Bronchial epithelial cell (primary cell): ENCODE results near the gene COMP. TPM values are rescaled to one million over a fixed set of nuclear protein-coding genes. Genes with fewer than 3 reads are reported as not detected.

Source experiments
- DNase-seq: peaks from one replicate; pipeline ENCODE4 v3.0.0-alpha.2; 2010; ENCODE audit warnings: low read depth
- FAIRE-seq: peaks from 2 replicates; lab custom pipeline; 2011; peaks lifted over from hg19 to GRCh38; lab: Jason Lieb, UNC
- H3K27me3 ChIP-seq: 2 replicates; pipeline ENCODE4 v1.5.1; 2011; ENCODE audit warnings: low read length; ENCODE audit not compliant: control insufficient read depth, insufficient read depth
- H3K36me3 ChIP-seq: 2 replicates; pipeline ENCODE4 v1.5.1; 2011; ENCODE audit warnings: low read length; ENCODE audit not compliant: control insufficient read depth, insufficient read depth
- H3K4me3 ChIP-seq: 2 replicates; pipeline ENCODE4 v1.5.1; 2011; ENCODE audit warnings: mild to moderate bottlenecking, low read depth, low read length, control low read depth
- total RNA-seq: library from RNA; depleted of rRNA; stranded (reverse); fragments of >200 nt; gene quantifications from 2 replicates; pipeline ENCODE4 v1.2.1, GENCODE V29; 2014
- TF ChIP-seq, protein P1 (sequence below): IDR thresholded peaks from 2 replicates; pipeline ENCODE4 v1.5.1; 2011; ENCODE audit warnings: mild to moderate bottlenecking, moderate library complexity, low read length, control low read depth, inconsistent platforms; ENCODE audit not compliant: insufficient read depth, severe bottlenecking

The COMP gene
- total RNA-seq, 1 donor from 2014 or later: not detected

- DNase-seq: no peak
- TF ChIP-seq, protein P1, sequence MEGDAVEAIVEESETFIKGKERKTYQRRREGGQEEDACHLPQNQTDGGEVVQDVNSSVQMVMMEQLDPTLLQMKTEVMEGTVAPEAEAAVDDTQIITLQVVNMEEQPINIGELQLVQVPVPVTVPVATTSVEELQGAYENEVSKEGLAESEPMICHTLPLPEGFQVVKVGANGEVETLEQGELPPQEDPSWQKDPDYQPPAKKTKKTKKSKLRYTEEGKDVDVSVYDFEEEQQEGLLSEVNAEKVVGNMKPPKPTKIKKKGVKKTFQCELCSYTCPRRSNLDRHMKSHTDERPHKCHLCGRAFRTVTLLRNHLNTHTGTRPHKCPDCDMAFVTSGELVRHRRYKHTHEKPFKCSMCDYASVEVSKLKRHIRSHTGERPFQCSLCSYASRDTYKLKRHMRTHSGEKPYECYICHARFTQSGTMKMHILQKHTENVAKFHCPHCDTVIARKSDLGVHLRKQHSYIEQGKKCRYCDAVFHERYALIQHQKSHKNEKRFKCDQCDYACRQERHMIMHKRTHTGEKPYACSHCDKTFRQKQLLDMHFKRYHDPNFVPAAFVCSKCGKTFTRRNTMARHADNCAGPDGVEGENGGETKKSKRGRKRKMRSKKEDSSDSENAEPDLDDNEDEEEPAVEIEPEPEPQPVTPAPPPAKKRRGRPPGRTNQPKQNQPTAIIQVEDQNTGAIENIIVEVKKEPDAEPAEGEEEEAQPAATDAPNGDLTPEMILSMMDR: no peak
- Histone ChIP-seq H3K4me3 (no peak overlapping the region), H3K36me3 (no peaks in the 10 kb centered on the region), H3K27me3 (no peaks in the 10 kb centered on the region)
- FAIRE-seq: no peak
Measured at GRCh38 chr19:18799389-18799970, 8.4 kb upstream of the COMP start.

- Histone ChIP-seq H3K27me3 (no peaks in the 10 kb centered on the region), H3K4me3 (no peak overlapping the region), H3K36me3 (no peaks in the 10 kb centered on the region)
- no peak for DNase-seq
- FAIRE-seq: no peak
- TF ChIP-seq, protein P1: no peak
Measured at GRCh38 chr19:18798384-18799352, 7.6 kb upstream of the COMP start.

DNA sequence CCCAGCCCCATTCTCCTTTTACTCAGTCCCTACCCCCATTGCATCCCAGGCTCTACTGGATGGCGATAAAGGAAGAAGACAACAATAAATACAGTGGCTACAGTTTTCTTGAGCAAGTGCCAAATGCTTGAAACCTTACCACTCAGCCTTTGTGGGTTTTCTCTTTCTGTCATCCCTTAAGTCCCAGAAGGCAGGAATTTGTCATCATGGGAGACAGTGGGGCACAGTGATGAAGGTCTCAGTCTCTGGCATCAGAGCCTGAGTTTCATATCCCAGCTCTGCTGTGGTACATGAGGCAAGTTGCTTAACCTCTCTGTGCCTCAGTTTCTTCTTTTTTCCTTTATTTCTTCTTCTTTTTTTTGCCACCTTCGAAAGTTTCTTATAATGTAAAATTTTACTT is 5.1 kb upstream of the COMP start:
- Histone ChIP-seq H3K4me3 (no peak overlapping the region), H3K27me3 (peaks cover 6% of the 10 kb centered on the region), H3K36me3 (no peaks in the 10 kb centered on the region)
- FAIRE-seq (peak; percentile 13), DNase-seq (no peak)
- TF ChIP-seq, protein P1: no peak

DNA sequence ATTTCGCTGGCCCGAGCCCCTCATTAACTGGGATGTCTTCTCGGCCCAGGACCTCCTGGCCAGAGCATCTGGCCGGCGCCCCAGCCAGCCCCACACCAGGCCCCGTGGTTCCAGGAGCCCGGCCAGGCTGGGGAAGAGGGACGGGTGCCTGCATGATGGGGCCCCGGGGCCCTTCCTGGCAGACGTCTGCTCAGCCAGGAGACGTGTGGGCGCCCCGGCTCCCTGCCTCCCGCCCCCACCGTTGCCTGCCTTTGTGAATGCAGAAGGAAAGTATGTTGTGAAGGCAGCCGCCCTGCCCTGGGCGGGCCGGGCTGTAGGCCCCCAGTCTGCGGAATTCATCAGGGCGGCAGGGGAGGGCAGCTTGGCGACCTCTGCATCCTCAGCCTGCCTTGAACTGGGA is 4.4 kb upstream of the COMP start:
- TF ChIP-seq, protein P1: no peak
- H3K4me3 ChIP-seq: no peak overlapping the region
- DNase-seq: peak; percentile 23
- no peak for FAIRE-seq
- H3K36me3 ChIP-seq: no peaks in the 10 kb centered on the region
- peaks cover 12% of the 10 kb centered on the region for H3K27me3 ChIP-seq

DNA sequence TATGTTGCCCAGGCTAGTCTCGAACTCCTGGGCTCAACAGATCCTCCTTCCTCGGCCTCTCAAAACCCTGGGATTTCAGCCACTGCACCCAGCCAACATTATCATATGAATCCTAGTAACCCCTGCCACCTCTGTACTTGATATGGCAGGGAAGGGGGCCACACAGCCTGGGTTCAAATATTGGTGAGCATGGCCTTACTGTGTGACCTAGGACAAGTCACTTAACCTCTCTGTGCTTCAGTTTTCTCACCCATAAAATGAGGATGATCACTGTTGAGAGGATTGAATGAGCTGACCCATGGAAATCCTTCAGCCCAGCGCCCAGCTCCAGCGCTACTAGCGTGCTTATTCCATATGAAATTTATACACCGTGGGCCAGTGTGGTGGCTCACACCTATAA is 3.6 kb upstream of the COMP start:
- DNase-seq (no peak), FAIRE-seq (no peak)
- no peak overlapping the region for H3K4me3 ChIP-seq
- TF ChIP-seq, protein P1: no peak
- H3K27me3 ChIP-seq: peaks cover 17% of the 10 kb centered on the region
- H3K36me3 ChIP-seq: no peaks in the 10 kb centered on the region

GRCh38 chr19:18794029-18794313 is 2.9 kb upstream of the COMP start:
- DNase-seq (no peak), FAIRE-seq (no peak)
- Histone ChIP-seq H3K36me3 (no peaks in the 10 kb centered on the region), H3K27me3 (peaks cover 21% of the 10 kb centered on the region), H3K4me3 (no peak overlapping the region)
- TF ChIP-seq, protein P1: no peak
